ENCODE results near the gene ASPM. TPM values are rescaled to one million over a fixed set of nuclear protein-coding genes. Genes with fewer than 3 reads are reported as not detected.

ASPM gene
- total and polyA plus RNA-seq, 2 of the 8 experiments (the other 6 are each of a cell fraction or from before 2014, with no cell fraction given) = 5.1 to 50.3 TPM

DNA sequence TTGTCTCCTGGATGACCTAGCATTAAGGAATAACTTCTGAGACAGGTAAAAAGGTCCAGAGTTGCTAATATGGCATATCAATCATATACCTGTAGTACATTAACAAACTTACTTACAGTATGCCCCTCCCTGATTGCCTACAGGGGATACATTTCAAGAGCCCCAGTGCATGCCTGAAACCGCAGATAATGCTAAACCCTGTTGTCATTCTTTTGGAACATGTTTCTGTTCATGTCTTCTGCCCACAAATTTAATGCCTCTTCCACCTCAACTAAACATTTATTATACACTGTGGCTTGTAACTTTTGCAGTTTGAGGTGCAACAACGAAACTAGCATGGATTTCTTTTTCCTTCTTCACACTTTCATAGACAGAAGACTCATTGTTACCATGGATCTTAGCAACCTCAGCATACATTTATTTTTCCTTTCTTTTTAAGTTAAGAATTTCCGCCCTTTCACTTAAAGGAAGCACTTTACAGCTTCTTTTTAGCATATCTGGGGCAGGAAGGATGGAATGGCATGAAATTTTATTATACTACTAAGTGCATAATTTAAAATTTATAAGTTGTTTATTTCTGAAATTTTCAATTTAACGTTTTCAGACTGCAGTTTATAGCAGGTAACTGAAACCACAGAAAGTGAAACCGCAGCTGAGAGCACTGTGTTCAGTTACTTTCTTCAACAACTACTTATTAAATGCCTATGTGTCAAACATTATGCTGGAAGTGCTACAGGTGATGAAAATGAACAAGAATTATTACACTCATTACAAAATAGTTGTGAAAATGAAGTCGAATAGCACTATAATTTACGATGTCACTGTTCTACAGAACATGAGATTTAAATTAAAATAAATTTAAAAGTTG, 104.7 kb downstream of the ASPM start (continued):
- TF ChIP-seq RFX5 (IDR thresholded peaks at IDR 0.05; ENCODE audit: borderline replicate concordance, low read depth, low read length) (no peak), RBBP5 (IDR thresholded peaks at IDR 0.05; ENCODE audit: borderline replicate concordance, low read depth, low read length) (no peak), KDM4A (IDR thresholded peaks at IDR 0.05; ENCODE audit: low read depth, low read length, severe bottlenecking) (no peak), JUN (IDR thresholded peaks at IDR 0.05; ENCODE audit: low read depth, low read length) (no peak)

All from H1 (cell line).